ENCODE measurements around the gene HIBADH. TPM values are rescaled to one million over a fixed set of nuclear protein-coding genes. Genes with fewer than 3 reads are reported as not detected.

The HIBADH gene
- total and polyA plus RNA-seq, 10 of the 15 experiments (the other 5 are each of a cell fraction or from before 2014, with no cell fraction given), result 8.7 to 36.1 (median 18.6) TPM

GRCh38 chr7:27699751-27700150, 37.1 kb upstream of the HIBADH start (continued):
- TF ChIP-seq ZNF687 (IDR thresholded peaks at IDR 0.05) (no peak), SMC3 (IDR thresholded peaks at IDR 0.05; ENCODE audit: borderline replicate concordance, low read length) (no peak), ZNF622 (IDR thresholded peaks at IDR 0.05) (no peak)

GRCh38 chr7:27697861-27698430, 35.3 kb upstream of the HIBADH start:
- Histone ChIP-seq H4K20me1 (ENCODE audit: control insufficient read depth, insufficient read depth) (no peaks in the 10 kb centered on the region), H3K9ac (ENCODE audit: control insufficient read depth, insufficient read depth, low read length) (no peak overlapping the region), H3K4me2 (ENCODE audit: control insufficient read depth, insufficient read depth) (no peak overlapping the region), H3K27me3 (replicated peaks in 1 of 2; ENCODE audit: control insufficient read depth in 2 of 2, insufficient read depth in 2 of 2, low read length in 1 of 2) (no peaks in the 10 kb centered on the region), H2AFZ (ENCODE audit: control insufficient read depth, low read depth, low read length) (peak overlapping the region; percentile 9), H3K4me1 (ENCODE audit: control insufficient read depth, insufficient read depth, low read length) (no peaks in the 10 kb centered on the region), H3K9me3 (replicated peaks; ENCODE audit: control insufficient read depth, insufficient read depth, low read length) (no peaks in the 10 kb centered on the region), H3K79me2 (ENCODE audit: control insufficient read depth, insufficient read depth, low read length) (no peaks in the 10 kb centered on the region), H3K4me3 (no peak overlapping the region), H3K36me3 (ENCODE audit: control insufficient read depth in 2 of 2, insufficient read depth in 2 of 2, low read length in 1 of 2) (no peaks in the 10 kb centered on the region), H3K27ac (ENCODE audit: control insufficient read depth, insufficient read depth) (no peak overlapping the region)
- BruUV-seq (replicated peaks), result no TSS peak
- ATAC-seq (peak; percentile 49), FAIRE-seq (peak; percentile 93), DNase-seq (ENCODE audit: low read depth, low spot score) (peak; percentile 53)
- intact Hi-C loops (cut with micrococcal nuclease; ENCODE audit: unreplicated experiment), result no loop called here
- ChIA-PET CTCF (interaction anchor here (1.0 kb wide), 3 partner anchors 42 to 222 kb away, joined by 3 to 6 read pairs (median 3); partner anchors contain the start of gene TAX1BP1), SMC1A (ENCODE audit: uncharacterized antibody, unreplicated experiment) (interaction anchor here (0.6 to 1.3 kb wide), 3 partner anchors 9 to 454 kb away, joined by 3 to 4 read pairs (median 3); no protein-coding TSS in a partner anchor), RAD21 (ENCODE audit: unreplicated experiment) (interaction anchor here (0.7 to 1.1 kb wide), 2 partner anchors 43 to 77 kb away, joined by 3 read pairs; no protein-coding TSS in a partner anchor), POLR2A (no interaction called here)
- in situ Hi-C loops (cut with MboI), result no loop called here
- 3% methylated on average over 3 of the region's 3 CpGs for WGBS (ENCODE audit: insufficient coverage, insufficient replicate concordance, low lambda C conversion rate, missing lambda C conversion rate)
- TF ChIP-seq CUX1 (IDR thresholded peaks at IDR 0.05; ENCODE audit: insufficient replicate concordance, low read depth, low read length), result no peak
- peak in 1 of 2 experiments; percentile 46; a peak in 1 of 4 replicates for TF ChIP-seq BHLHE40 (IDR thresholded peaks at IDR 0.05; ENCODE audit: borderline replicate concordance in 1 of 2, low read depth in 2 of 2, low read length in 1 of 2)
- TF ChIP-seq RELB (IDR thresholded peaks at IDR 0.05; ENCODE audit: low read depth), result no peak
- TF ChIP-seq IKZF2 (IDR thresholded peaks at IDR 0.05), result peak; percentile 10 to 24; a peak in 1 of 4 replicates
- 0 out of 2 replicates have a peak, but pooled peaks have one; percentile 42 for TF ChIP-seq ATF7 (IDR thresholded peaks at IDR 0.05; ENCODE audit: low read depth)
